Hepatocyte (in vitro differentiated cells): ENCODE results near the gene HBA2. TPM values are rescaled to one million over a fixed set of nuclear protein-coding genes. Genes with fewer than 3 reads are reported as not detected.
A peak's percentile ranks its signal among the peaks of the same experiment; 100 is the strongest.

Experiments used
- DNase-seq: peaks from one replicate; pipeline ENCODE4 v3.0.0-alpha.2; 2016; ENCODE audit warnings: low spot score
- H2AFZ ChIP-seq: fragments of 200-600 bp; sonication (generic); 2 replicates; pipeline ENCODE4 v1.6.0; 2016; ENCODE audit warnings: antibody characterized with exemption, mild to moderate bottlenecking
- H3K27ac ChIP-seq: fragments of 200-600 bp; sonication (generic); 2 replicates; pipeline ENCODE4 v1.5.1; 2016; ENCODE audit warnings: mild to moderate bottlenecking
- H3K27me3 ChIP-seq: fragments of 200-600 bp; sonication (generic); 2 replicates; pipeline ENCODE4 v1.6.1; 2016
- H3K36me3 ChIP-seq: fragments of 200-600 bp; sonication (generic); replicated peaks from 2 replicates; pipeline ENCODE4 v1.5.1; 2016; ENCODE audit warnings: low read depth; ENCODE audit not compliant: insufficient read depth
- H3K4me1 ChIP-seq: fragments of 200-600 bp; sonication (generic); 2 replicates; pipeline ENCODE4 v1.5.1; 2016; ENCODE audit warnings: mild to moderate bottlenecking, moderate library complexity; ENCODE audit not compliant: insufficient read depth
- H3K4me2 ChIP-seq: fragments of 200-600 bp; sonication (generic); 2 replicates; pipeline ENCODE4 v1.6.0; 2016
- H3K4me3 ChIP-seq: fragments of 200-600 bp; sonication (generic); 2 replicates; pipeline ENCODE4 v1.5.1; 2016; ENCODE audit warnings: mild to moderate bottlenecking
- H3K79me2 ChIP-seq: fragments of 200-600 bp; sonication (generic); 2 replicates; pipeline ENCODE4 v1.6.0; 2017; ENCODE audit warnings: mild to moderate bottlenecking
- H3K9me2 ChIP-seq: fragments of 200-600 bp; sonication (generic); replicated peaks from 2 replicates; pipeline ENCODE4 v1.6.0; 2017; ENCODE audit warnings: mild to moderate bottlenecking; ENCODE audit not compliant: insufficient read depth
- H3K9me3 ChIP-seq: fragments of 200-600 bp; sonication (generic); 2 replicates; pipeline ENCODE4 v1.5.1; 2016; ENCODE audit warnings: low read depth, mild to moderate bottlenecking
- H4K20me1 ChIP-seq: fragments of 200-600 bp; sonication (generic); 2 replicates; pipeline ENCODE4 v1.6.0; 2016; ENCODE audit warnings: mild to moderate bottlenecking; ENCODE audit not compliant: insufficient read depth, poor library complexity, severe bottlenecking
- CTCF ChIP-seq: fragments of 200-600 bp; sonication (generic); IDR thresholded peaks from 2 replicates; pipeline ENCODE4 v1.5.1; 2016; ENCODE audit warnings: antibody characterized with exemption, mild to moderate bottlenecking; ENCODE audit not compliant: poor library complexity
- EZH2 ChIP-seq: fragments of 200-600 bp; sonication (generic); IDR thresholded peaks from 2 replicates; pipeline ENCODE4 v1.6.1; 2016; ENCODE audit warnings: antibody characterized with exemption, mild to moderate bottlenecking, borderline replicate concordance
- EZH2phosphoT487 ChIP-seq: fragments of 200-600 bp; sonication (generic); IDR thresholded peaks from one replicate; pipeline ENCODE4 v1.6.1; 2018; ENCODE audit warnings: antibody characterized with exemption, mild to moderate bottlenecking, low read depth, moderate library complexity; ENCODE audit not compliant: unreplicated experiment, severe bottlenecking
- WGBS: methylation state at CpG from one replicate; pipeline ENCODE4 v1.1.6; 2016; ENCODE audit warnings: low lambda C conversion rate; ENCODE audit errors: missing lambda C conversion rate; 5-methylcytosine and 5-hydroxymethylcytosine counted together
- polyA plus RNA-seq: library from polyadenylated mRNA; unstranded; fragments of >200 nt; fragmentation: Nextera tagmentation; extraction: Ambion mirVana; gene quantifications from 2 replicates; pipeline ENCODE4 v1.2.1, GENCODE V29; 2016
- total RNA-seq: library from RNA; depleted of rRNA; stranded (reverse); fragments of >200 nt; gene quantifications from 2 replicates; pipeline ENCODE4 v1.2.3, GENCODE V29; 2014

HBA2 gene
- total and polyA plus RNA-seq, 2 experiments from 2014 or later = not detected

GRCh38 chr16:164827-165538 lies 7.7 kb upstream of the HBA2 start:
- H3K4me1 ChIP-seq = no peaks in the 10 kb centered on the region
- H3K4me3 ChIP-seq = no peak overlapping the region
- H4K20me1 ChIP-seq = no peaks in the 10 kb centered on the region
- no peak overlapping the region for H2AFZ ChIP-seq
- no peaks in the 10 kb centered on the region for H3K79me2 ChIP-seq
- no peaks in the 10 kb centered on the region for H3K9me2 ChIP-seq
- TF ChIP-seq CTCF (no peak), EZH2phosphoT487 (no peak)
- H3K9me3 ChIP-seq = no peaks in the 10 kb centered on the region
- H3K27me3 ChIP-seq = peaks cover 63% of the 10 kb centered on the region
- H3K4me2 ChIP-seq = peak overlapping the region; percentile 67
- no peak overlapping the region for H3K27ac ChIP-seq
- no peaks in the 10 kb centered on the region for H3K36me3 ChIP-seq
- no peak for DNase-seq
- 4% methylated on average over 34 of the region's 77 CpGs for WGBS

- no peak within 1 kb of the TSS for H2AFZ ChIP-seq
- no peaks in the 10 kb centered on the region for H3K36me3 ChIP-seq
- H3K4me1 ChIP-seq = no peaks in the 10 kb centered on the region
- H3K27me3 ChIP-seq = peaks cover 67% of the 10 kb centered on the region
- no peak within 1 kb of the TSS for H3K4me3 ChIP-seq
- no peaks in the 10 kb centered on the region for H3K9me2 ChIP-seq
- 8% methylated on average over 71 of the region's 75 CpGs for WGBS
- no peak within 1 kb of the TSS for H3K27ac ChIP-seq
- H4K20me1 ChIP-seq = no peaks in the 10 kb centered on the region
- H3K79me2 ChIP-seq = no peaks in the 10 kb centered on the region
- no peak for TF ChIP-seq EZH2phosphoT487
- peak; percentile 88 for TF ChIP-seq EZH2
- H3K4me2 ChIP-seq = peak within 1 kb of the TSS; percentile 67
- no peaks in the 10 kb centered on the region for H3K9me3 ChIP-seq
- DNase-seq = no peak
Measured at GRCh38 chr16:165539-166374, 6.9 kb upstream of the HBA2 start, which contains the start of gene HBM. Gene HBM, plus strand, starts transcription at chr16:165978. Its CDS starts 20 bp downstream, at chr16:165998.

GRCh38 chr16:166375-167121 lies 6.1 kb upstream of the HBA2 start:
- no peak overlapping the region for H3K27ac ChIP-seq
- DNase-seq = no peak
- TF ChIP-seq EZH2 (no peak), CTCF (no peak), EZH2phosphoT487 (peak; percentile 28)
- H3K36me3 ChIP-seq = no peaks in the 10 kb centered on the region
- H3K4me3 ChIP-seq = no peak overlapping the region
- WGBS = 18% methylated on average over 42 of the region's 45 CpGs
- no peaks in the 10 kb centered on the region for H3K9me3 ChIP-seq
- H3K79me2 ChIP-seq = no peaks in the 10 kb centered on the region
- H4K20me1 ChIP-seq = no peaks in the 10 kb centered on the region
- peak overlapping the region; percentile 67 for H3K4me2 ChIP-seq
- no peaks in the 10 kb centered on the region for H3K4me1 ChIP-seq
- H3K27me3 ChIP-seq = peaks cover 63% of the 10 kb centered on the region
- H3K9me2 ChIP-seq = no peaks in the 10 kb centered on the region
- no peak overlapping the region for H2AFZ ChIP-seq
